Activated naive CD4-positive, alpha-beta T cell treated with anti-CD3 and anti-CD28 coated beads, Interleukin-2, amount 10 ng/mL, durations not matched to agents 7 days and 5 days (primary cell): ENCODE measurements around the gene GRIK2.
"Not testable (repeated sequence)": the region's sequence is repeated elsewhere in the genome, so short reads cannot be mapped to it uniquely, and the experiment has no call there.

Experiments
- CTCF ChIA-PET: fragments of 350-600 bp; sonication (Branson Sonifier 250); formaldehyde crosslinking; loops from one replicate; lab custom pipeline; 2021; ENCODE audit warnings: antibody characterized with exemption; lab: Charles Lee
- DNase-seq: peaks from one replicate; pipeline ENCODE4 v3.0.0-alpha.2; 2020
- H3K27ac Mint-ChIP-seq: one replicate; pipeline ENCODE4 v1.8.0; 2021; ENCODE audit warnings: mild to moderate bottlenecking, moderate library complexity, mixed read lengths
- H3K27me3 Mint-ChIP-seq: one replicate; pipeline ENCODE4 v1.8.0; 2021; ENCODE audit warnings: mild to moderate bottlenecking, mixed read lengths
- H3K36me3 Mint-ChIP-seq: one replicate; pipeline ENCODE4 v1.8.0; 2021; ENCODE audit warnings: mixed read lengths
- H3K4me1 Mint-ChIP-seq: one replicate; pipeline ENCODE4 v1.8.0; 2021; ENCODE audit warnings: mixed read lengths
- H3K4me3 Mint-ChIP-seq: one replicate; pipeline ENCODE4 v1.8.0; 2021; ENCODE audit warnings: mild to moderate bottlenecking, moderate library complexity, mixed read lengths
- H3K9me3 Mint-ChIP-seq: one replicate; pipeline ENCODE4 v1.8.0; 2021; ENCODE audit warnings: mixed read lengths

GRIK2 gene

DNA sequence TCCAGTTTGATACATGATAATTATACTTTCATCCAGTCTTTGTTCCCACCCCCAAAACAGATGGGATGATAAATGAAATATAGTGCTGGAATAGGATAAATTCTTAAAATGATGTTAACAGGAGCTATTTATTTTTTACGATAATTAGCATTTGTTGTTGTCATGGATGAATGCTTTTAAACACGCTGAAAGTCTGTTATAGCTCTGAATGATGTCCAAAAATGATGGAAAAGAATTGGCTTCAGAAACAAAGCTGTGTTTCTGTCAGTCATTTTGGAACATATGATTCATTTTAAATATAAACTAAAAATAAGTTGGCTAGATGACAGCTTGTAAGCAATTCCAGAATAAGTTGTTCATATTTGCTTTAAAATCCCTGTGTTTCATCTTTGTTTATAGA is 237.4 kb downstream of the GRIK2 start:
- Mint-ChIP-seq H3K4me3 (no peak overlapping the region), H3K27ac (no peak overlapping the region), H3K36me3 (no peaks in the 10 kb centered on the region), H3K27me3 (no peaks in the 10 kb centered on the region), H3K9me3 (no peaks in the 10 kb centered on the region), H3K4me1 (no peaks in the 10 kb centered on the region)
- CTCF ChIA-PET: interaction anchor here (0.7 kb wide), 1 partner anchor 300 kb away, joined by 3 read pairs; no protein-coding TSS in a partner anchor
- no peak for DNase-seq

DNA sequence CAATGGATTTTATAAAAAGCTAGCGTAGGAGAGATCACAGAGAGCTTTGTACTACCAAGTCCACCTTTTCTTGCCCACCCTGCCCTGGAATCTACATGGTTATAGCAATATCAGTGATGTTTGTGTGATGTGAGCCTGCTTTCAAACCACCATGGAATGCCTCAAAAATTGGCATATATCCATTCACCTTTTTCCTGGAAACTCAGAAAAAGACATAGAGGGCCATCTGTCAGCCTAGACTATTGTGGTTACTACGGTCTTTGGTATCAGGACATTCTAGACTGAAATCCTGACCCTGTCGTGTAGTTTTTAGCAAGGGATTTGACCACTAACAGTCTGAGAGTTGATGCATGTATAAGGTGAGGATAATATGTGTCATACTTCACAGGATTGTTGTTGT is 239.6 kb downstream of the GRIK2 start:
- H3K9me3 Mint-ChIP-seq: no peaks in the 10 kb centered on the region
- no peak for DNase-seq
- H3K27ac Mint-ChIP-seq: no peak overlapping the region
- no peaks in the 10 kb centered on the region for H3K36me3 Mint-ChIP-seq
- H3K27me3 Mint-ChIP-seq: no peaks in the 10 kb centered on the region
- no peaks in the 10 kb centered on the region for H3K4me1 Mint-ChIP-seq
- CTCF ChIA-PET: no interaction called here
- H3K4me3 Mint-ChIP-seq: no peak overlapping the region

DNA sequence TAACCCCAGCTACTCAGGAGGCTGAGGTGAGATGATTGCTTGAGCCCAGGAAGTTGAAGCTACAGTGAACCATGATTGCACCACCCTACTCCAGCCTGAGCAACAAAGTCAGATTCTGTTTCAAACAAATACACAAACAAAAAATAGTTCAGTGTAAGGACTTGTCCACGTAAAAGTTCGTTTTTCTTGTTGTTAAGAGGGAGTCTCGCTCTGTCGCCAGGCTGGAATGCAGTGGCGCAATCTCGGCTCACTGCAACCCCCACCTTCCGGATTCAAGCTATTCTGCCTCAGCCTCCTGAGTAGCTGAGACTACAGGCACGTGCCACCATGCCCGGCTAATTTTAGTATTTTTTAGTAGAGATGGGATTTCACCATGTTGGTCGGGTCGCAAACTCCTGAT is 245.4 kb downstream of the GRIK2 start:
- H3K9me3 Mint-ChIP-seq, H3K4me3 Mint-ChIP-seq, H3K27ac Mint-ChIP-seq, DNase-seq, CTCF ChIA-PET, H3K36me3 Mint-ChIP-seq, H3K27me3 Mint-ChIP-seq, H3K4me1 Mint-ChIP-seq: not testable (repeated sequence)

DNA sequence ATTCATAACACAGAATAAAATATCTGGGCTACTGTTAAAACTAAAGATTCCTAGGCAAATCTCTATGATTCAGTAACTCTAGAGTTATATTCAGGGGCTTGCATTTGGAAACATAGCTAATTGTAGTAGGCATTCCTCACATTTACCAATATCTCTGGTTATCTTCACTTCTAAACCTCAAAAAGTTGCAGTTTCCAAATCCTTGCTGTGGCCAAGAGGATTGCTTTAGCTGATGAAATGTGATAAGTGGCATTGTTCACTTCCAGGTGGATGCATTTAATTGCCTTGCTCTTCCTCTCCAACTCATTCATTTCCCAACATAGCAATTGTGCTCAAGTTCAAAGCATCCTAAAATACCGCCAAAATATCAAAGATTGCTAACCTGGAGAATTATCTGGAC is 246.6 kb downstream of the GRIK2 start:
- Mint-ChIP-seq H3K4me1 (no peaks in the 10 kb centered on the region), H3K36me3 (no peaks in the 10 kb centered on the region), H3K4me3 (no peak overlapping the region), H3K9me3 (no peaks in the 10 kb centered on the region), H3K27me3 (no peaks in the 10 kb centered on the region), H3K27ac (no peak overlapping the region)
- CTCF ChIA-PET: no interaction called here
- no peak for DNase-seq

DNA sequence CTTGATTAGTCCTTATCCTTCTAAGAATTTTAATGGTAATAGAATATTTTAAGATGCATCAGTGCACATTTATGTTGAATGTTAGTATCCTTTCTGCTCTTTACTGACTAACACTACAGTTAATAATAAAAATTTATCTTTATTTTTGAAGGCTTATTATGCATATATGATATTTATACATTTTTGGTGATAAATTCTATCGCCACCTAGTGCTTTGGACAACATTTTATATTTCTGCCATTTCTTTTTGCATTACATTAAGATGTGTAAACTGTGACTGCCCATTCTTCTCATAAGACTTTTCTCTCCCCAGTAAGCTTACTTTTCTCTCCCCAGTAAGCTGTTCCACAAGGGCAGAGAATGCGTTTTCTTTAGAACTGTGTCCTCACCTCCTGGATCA is 252.3 kb downstream of the GRIK2 start:
- Mint-ChIP-seq H3K36me3 (no peaks in the 10 kb centered on the region), H3K27ac (no peak overlapping the region), H3K27me3 (no peaks in the 10 kb centered on the region), H3K4me3 (no peak overlapping the region), H3K4me1 (no peaks in the 10 kb centered on the region), H3K9me3 (no peaks in the 10 kb centered on the region)
- CTCF ChIA-PET: no interaction called here
- DNase-seq: no peak

DNA sequence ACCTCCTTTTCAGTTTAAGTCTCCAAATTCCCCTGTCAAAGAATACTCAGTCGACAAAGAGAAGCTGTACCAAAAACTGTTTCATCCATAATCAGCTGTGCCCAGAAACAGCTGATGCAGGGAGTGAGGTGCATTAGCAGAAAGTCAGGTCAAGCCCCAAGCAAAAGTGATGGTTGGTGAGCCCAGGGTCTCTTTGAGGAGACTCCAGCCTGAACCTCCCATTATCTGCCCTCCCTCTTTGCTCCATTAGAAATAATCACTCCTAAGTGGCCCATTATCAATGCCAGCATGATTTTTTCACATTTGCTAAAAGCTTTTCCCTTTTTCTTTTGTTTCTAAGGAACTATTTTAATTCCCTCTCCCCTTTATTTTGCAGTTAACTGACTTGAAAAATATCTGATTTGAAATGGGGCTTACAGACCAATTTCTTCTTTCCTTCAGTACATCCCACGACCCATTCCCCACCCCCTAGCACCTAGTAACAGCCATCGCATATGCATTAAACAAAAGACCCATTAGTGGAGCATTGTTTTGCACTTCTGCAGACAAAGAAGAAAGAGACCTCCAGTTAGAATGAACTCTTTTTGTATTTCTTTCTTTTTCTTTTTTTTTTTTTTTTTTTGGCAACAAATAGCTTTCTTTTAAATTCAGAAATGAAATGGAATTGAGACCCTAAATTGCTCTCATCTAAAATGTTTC is 257.0 kb downstream of the GRIK2 start:
- no peak for DNase-seq
- no peaks in the 10 kb centered on the region for H3K36me3 Mint-ChIP-seq
- CTCF ChIA-PET: no interaction called here
- no peaks in the 10 kb centered on the region for H3K27me3 Mint-ChIP-seq
- H3K4me3 Mint-ChIP-seq: no peak overlapping the region
- no peak overlapping the region for H3K27ac Mint-ChIP-seq
- no peaks in the 10 kb centered on the region for H3K4me1 Mint-ChIP-seq
- H3K9me3 Mint-ChIP-seq: peaks cover 1% of the 10 kb centered on the region

DNA sequence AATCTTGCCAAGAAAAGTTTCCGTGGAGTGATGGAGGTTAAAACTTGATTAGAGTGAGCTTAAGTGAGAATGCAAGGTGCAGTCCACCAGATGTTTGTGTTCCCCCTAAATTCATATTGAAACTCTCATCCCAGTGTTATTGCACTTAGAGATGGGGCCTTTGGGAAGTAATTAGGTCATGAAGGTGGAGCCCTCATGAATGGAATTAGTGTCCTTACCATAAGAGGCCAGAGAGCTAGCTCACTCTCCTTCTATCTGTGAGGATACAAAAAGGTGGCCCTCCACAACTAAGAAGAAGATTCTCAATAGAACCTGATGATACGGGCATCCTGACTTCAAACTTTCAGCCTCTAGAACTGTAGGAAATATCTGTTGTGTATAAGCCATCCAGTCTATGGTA is 258.6 kb downstream of the GRIK2 start:
- Mint-ChIP-seq H3K4me3 (no peak overlapping the region), H3K27me3 (no peaks in the 10 kb centered on the region), H3K4me1 (no peaks in the 10 kb centered on the region), H3K9me3 (peaks cover 1% of the 10 kb centered on the region), H3K27ac (no peak overlapping the region), H3K36me3 (no peaks in the 10 kb centered on the region)
- no peak for DNase-seq
- CTCF ChIA-PET: no interaction called here

DNA sequence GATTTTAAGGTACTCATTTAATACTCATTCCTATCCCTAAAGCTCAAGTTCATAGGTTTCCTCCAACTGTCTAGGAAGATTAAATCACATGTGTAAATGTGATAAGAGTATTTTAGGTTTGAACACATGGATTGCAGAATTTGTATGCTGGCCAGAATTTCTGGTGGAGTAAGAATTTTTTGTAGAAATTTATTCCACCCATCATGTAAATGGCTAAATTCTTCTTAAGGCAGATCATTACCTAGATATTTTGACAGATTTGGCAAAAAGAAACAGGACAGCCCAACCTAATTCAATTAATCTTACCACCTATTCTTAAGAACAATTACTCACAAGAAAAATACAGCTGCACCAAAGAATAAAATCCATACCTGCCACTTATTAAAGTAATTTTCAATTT is 261.6 kb downstream of the GRIK2 start:
- H3K36me3 Mint-ChIP-seq: no peaks in the 10 kb centered on the region
- no peaks in the 10 kb centered on the region for H3K4me1 Mint-ChIP-seq
- DNase-seq: no peak
- H3K27me3 Mint-ChIP-seq: no peaks in the 10 kb centered on the region
- peaks cover 6% of the 10 kb centered on the region for H3K9me3 Mint-ChIP-seq
- H3K4me3 Mint-ChIP-seq: no peak overlapping the region
- no peak overlapping the region for H3K27ac Mint-ChIP-seq
- CTCF ChIA-PET: no interaction called here

DNA sequence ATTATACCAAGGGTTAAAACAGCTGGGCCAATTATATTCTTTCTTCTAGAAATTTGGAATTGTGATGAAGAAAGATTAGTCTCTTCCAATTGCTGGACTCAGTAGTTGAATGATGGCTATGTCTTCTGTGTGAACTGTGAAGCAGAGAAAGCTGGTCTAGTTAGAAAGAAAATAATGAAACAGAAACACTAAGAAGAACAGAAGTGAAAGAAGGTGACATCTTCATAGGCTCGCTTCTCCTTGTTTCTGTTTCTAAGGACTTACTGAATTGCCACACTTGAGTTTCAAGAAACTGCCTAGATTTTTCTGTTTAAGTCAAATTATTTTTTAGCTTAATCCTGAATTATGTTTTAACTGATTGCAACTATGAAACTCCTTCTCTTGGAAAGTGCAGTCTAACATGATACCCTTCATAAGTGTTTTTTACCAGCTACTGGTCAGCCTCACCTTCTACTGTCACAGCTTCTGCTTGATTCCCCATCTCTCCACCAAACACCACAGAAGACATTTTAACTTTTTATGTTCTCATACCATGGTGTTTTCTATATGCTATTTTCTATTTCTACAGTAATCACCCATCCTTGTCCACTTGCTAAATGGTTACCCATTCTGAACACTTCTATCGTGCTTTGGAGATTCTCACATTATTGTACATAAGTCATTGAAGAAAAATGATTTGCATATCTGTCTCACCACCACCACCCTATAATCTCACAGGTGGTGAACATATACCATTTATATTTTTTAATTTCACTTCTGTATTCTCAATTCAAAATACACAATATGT is 268.8 kb downstream of the GRIK2 start:
- H3K27me3 Mint-ChIP-seq: no peaks in the 10 kb centered on the region
- H3K4me3 Mint-ChIP-seq: no peak overlapping the region
- H3K36me3 Mint-ChIP-seq: no peaks in the 10 kb centered on the region
- H3K9me3 Mint-ChIP-seq: peaks cover 10% of the 10 kb centered on the region
- no peak overlapping the region for H3K27ac Mint-ChIP-seq
- no peak for DNase-seq
- CTCF ChIA-PET: no interaction called here
- no peaks in the 10 kb centered on the region for H3K4me1 Mint-ChIP-seq

DNA sequence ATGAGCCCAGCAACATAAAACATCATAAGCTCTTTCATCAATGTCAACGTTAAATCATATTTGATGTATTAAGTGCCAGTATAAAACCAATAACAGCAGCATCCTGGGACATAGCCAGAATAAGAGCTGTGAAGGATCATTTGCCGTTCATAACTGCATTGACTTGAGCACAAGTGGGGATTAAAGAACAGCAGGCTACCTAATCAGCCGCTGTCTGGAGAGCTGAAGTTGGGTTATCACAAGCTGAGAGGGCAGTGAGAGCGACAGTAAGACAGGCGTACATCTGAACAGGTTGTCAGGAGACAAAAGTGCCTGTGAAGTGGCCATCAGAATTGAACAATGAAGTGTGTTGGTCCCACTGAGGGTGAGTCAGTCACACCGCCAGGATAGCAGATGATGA is 269.6 kb downstream of the GRIK2 start:
- Mint-ChIP-seq H3K4me3 (no peak overlapping the region), H3K27ac (no peak overlapping the region), H3K27me3 (no peaks in the 10 kb centered on the region), H3K4me1 (no peaks in the 10 kb centered on the region), H3K9me3 (peaks cover 10% of the 10 kb centered on the region), H3K36me3 (no peaks in the 10 kb centered on the region)
- DNase-seq: no peak
- CTCF ChIA-PET: no interaction called here

DNA sequence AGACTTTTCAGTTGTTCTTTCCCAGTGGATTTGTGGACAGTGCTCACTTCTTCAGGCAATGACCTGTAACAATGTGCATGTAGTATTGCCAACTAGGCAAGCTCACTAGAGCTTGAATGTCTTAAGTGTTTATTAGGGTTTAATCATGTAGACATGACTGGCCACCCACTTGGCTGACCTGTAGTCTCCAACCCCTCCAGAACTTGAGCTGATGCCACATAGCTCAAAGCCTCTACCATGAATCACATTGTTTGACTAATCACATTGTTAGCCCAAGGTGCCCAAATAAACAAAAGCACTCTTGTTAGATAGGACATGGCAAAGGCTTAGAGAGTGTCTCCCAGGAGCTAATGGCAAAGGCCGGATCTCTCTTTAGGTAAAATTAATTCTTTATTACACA is 272.7 kb downstream of the GRIK2 start:
- CTCF ChIA-PET: no interaction called here
- Mint-ChIP-seq H3K27ac (no peak overlapping the region), H3K4me3 (no peak overlapping the region), H3K4me1 (no peaks in the 10 kb centered on the region), H3K9me3 (peaks cover 5% of the 10 kb centered on the region), H3K36me3 (no peaks in the 10 kb centered on the region), H3K27me3 (no peaks in the 10 kb centered on the region)
- no peak for DNase-seq

DNA sequence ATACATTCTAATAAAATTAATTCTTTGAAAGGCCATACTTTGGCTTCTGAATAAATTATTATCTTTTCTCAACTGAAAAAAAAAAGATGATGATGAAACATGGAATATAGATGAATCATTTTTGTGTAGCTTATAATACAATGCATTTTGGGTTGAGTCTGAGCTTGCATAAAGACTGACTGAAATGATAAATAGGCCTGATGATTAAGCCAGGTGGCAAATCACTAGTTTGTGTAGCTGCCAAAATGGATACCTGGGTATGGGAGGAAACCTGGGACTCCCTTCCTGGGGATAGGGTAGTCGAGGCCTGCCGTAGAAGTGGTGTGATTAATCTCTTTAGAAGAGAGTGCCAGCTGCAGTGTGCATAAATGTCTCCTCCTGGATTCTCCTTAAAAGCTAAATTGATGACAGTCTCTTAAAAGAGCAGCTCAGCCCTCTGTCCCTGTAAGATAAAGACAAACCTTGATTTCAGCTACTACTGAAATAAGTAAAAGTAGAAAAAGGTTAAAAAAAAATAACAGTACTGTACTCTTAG is 275.1 kb downstream of the GRIK2 start:
- Mint-ChIP-seq H3K27ac (no peak overlapping the region), H3K36me3 (no peaks in the 10 kb centered on the region), H3K4me1 (no peaks in the 10 kb centered on the region), H3K4me3 (no peak overlapping the region), H3K27me3 (no peaks in the 10 kb centered on the region), H3K9me3 (peaks cover 3% of the 10 kb centered on the region)
- no peak for DNase-seq
- CTCF ChIA-PET: no interaction called here

DNA sequence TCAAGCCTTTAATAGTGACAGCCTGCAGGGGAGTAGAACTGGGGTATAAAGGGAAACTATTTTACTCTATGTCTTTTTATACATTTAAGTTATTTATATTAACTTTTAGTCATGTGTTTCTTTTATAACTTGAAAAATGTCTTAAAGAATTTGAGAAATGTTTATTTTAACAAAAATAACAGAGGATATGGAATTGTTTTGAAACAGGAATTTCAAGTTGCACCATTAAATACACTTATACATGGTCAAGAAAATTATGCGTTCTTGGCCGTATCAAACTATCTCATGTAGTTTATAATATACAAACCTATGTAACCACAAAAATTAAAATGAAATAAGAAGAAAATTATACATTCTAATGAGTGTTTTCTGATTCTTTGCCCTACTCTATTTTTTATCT is 282.7 kb downstream of the GRIK2 start:
- Mint-ChIP-seq H3K27ac (no peak overlapping the region), H3K4me1 (no peaks in the 10 kb centered on the region), H3K27me3 (no peaks in the 10 kb centered on the region), H3K4me3 (no peak overlapping the region), H3K36me3 (no peaks in the 10 kb centered on the region), H3K9me3 (no peaks in the 10 kb centered on the region)
- no peak for DNase-seq
- CTCF ChIA-PET: no interaction called here

DNA sequence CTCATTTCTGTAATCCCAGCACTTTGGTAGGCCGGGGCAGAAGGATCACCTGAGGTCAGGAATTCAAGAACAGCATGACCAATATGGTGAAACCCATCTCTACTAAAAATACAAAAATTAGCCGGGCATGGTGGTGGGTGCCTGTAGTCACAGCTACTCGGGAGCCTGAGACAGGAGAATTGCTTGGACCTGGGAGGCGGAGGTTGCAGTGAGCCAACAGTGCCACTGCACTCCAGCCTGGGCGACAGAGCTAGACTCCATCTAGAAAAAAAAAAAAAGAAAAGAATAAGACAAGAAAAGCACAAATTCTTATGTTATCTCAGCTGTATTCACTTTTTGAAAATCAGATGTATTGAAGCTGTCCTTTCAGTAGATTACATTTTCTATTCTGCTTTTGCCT is 289.4 kb downstream of the GRIK2 start:
- Mint-ChIP-seq H3K36me3 (no peaks in the 10 kb centered on the region), H3K27me3 (no peaks in the 10 kb centered on the region)

DNA sequence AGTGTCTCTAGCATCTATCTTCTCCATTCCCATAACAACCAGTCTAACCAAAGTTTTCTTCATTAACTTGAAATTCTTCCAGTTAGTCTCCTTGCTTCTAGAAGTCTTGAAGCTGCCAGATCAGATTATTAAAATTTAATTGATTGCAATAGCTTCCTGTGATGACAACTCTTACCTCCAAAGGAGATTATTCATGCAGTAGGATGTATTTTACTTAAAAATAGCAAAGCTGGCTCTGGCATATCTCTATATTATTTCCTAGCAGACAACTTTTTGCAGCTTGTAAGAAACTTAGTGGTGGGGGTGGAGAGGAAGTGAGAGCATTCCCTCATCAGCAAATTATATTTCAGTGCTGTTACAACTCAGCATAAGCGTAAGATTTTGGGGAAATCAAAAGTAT is 290.4 kb downstream of the GRIK2 start:
- Mint-ChIP-seq H3K36me3 (no peaks in the 10 kb centered on the region), H3K4me1 (no peaks in the 10 kb centered on the region), H3K27me3 (no peaks in the 10 kb centered on the region), H3K4me3 (no peak overlapping the region), H3K27ac (no peak overlapping the region), H3K9me3 (no peaks in the 10 kb centered on the region)
- CTCF ChIA-PET: no interaction called here
- DNase-seq: no peak

More for the DNA sequence above, 289.4 kb downstream of the GRIK2 start:
- CTCF ChIA-PET: no interaction called here
- Mint-ChIP-seq H3K4me1 (no peaks in the 10 kb centered on the region), H3K4me3 (no peak overlapping the region), H3K27ac (no peak overlapping the region), H3K9me3 (no peaks in the 10 kb centered on the region)
- no peak for DNase-seq
